RWPE1 (cell line): Measurements from ENCODE around the gene RAP1GAP2.

ENCODE experiments used
- CTCF ChIA-PET: fragments of 350-600 bp; sonication (Branson Sonifier 250); formaldehyde crosslinking; extraction: SDS; loops from one replicate; lab custom pipeline; 2021; lab: Yijun Ruan, JAX
- POLR2A ChIA-PET: fragments of 400-600 bp; formaldehyde crosslinking; extraction: SDS; loops from one replicate; lab custom pipeline; 2020; ENCODE audit warnings: antibody characterized with exemption; ENCODE audit not compliant: low non-redundant PET; lab: Yijun Ruan, JAX
- DNase-seq: peaks from one replicate; pipeline ENCODE4 v3.0.0; 2012; ENCODE audit warnings: low spot score
- H3K27ac ChIP-seq: fragments of 450-650 bp; 2 replicates; pipeline ENCODE4 v1.5.1; 2017
- TF ChIP-seq, protein P1 (sequence below): fragments of 450-650 bp; conservative IDR thresholded peaks from 2 replicates; pipeline ENCODE4 v1.5.1; 2017; ENCODE audit warnings: low read depth, mild to moderate bottlenecking

The RAP1GAP2 gene

DNA sequence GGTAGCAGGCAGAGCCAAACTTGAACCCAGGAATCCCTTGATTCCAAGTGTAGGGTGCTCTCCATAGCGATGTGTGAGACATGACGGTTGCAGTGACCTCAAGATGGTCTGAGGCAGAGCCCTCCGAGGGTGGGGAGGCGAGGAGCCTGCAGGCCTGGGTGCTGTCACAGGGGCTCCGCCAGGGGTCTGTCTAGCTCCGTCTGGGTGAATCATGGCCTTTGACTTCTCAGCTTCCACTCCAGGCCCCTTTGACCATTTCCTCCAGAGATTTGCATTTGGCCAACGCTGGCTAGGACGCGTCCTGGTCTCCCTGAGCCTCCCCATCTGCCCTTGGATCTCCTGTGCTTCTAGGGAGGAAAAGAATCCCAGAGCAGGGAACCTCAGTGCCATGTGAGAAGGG is 104.6 kb downstream of the RAP1GAP2 start:
- no peak for DNase-seq
- TF ChIP-seq, protein P1, sequence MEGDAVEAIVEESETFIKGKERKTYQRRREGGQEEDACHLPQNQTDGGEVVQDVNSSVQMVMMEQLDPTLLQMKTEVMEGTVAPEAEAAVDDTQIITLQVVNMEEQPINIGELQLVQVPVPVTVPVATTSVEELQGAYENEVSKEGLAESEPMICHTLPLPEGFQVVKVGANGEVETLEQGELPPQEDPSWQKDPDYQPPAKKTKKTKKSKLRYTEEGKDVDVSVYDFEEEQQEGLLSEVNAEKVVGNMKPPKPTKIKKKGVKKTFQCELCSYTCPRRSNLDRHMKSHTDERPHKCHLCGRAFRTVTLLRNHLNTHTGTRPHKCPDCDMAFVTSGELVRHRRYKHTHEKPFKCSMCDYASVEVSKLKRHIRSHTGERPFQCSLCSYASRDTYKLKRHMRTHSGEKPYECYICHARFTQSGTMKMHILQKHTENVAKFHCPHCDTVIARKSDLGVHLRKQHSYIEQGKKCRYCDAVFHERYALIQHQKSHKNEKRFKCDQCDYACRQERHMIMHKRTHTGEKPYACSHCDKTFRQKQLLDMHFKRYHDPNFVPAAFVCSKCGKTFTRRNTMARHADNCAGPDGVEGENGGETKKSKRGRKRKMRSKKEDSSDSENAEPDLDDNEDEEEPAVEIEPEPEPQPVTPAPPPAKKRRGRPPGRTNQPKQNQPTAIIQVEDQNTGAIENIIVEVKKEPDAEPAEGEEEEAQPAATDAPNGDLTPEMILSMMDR = no peak
- ChIA-PET CTCF (no interaction called here), POLR2A (no interaction called here)
- no peak overlapping the region for H3K27ac ChIP-seq

DNA sequence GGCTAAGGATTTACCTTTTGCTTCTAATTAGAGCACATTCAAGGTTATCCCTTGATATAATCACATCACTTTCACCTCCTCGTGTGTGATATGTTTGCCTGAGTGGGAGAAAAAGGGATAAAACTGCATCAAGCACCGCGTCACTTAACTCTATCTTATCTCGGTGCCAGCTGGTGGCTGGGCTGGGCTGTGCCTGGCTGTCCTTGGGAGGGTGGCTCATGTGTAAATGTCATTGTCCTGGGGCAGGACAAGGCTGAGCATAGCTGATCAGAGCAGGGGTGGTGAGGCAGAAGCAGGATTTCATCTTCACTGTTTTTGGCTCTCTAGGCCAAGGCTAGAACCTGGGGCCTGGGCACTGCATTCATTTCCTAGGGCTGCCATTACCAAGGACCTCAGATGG is 105.3 kb downstream of the RAP1GAP2 start:
- no peak overlapping the region for H3K27ac ChIP-seq
- POLR2A ChIA-PET = no interaction called here
- CTCF ChIA-PET = no interaction called here
- no peak for DNase-seq
- TF ChIP-seq, protein P1 = no peak

DNA sequence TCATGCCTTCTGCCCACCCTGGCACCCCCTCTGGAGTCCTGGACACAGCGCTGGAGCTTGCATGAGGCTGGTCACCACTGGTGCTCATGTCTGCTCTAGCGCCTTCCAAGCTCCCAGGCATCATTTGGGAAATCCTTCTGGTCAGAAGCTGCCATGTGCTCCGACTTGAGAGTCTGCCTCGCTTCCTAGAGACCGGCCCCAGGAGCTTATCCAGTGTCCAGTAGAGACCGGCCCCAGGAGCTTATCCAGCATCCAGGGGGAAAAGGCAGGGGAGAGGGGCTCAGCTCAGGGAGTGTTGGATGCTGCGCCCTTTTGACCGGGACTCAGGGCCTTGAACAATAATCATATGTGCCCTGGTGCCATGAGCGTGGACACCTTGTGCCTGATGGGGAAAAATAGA is 106.3 kb downstream of the RAP1GAP2 start:
- no peak overlapping the region for H3K27ac ChIP-seq
- TF ChIP-seq, protein P1 = no peak
- DNase-seq = no peak
- ChIA-PET CTCF (interaction anchor here (0.6 kb wide), 1 partner anchor 75 kb away, joined by 3 read pairs; no protein-coding TSS in a partner anchor), POLR2A (no interaction called here)

DNA sequence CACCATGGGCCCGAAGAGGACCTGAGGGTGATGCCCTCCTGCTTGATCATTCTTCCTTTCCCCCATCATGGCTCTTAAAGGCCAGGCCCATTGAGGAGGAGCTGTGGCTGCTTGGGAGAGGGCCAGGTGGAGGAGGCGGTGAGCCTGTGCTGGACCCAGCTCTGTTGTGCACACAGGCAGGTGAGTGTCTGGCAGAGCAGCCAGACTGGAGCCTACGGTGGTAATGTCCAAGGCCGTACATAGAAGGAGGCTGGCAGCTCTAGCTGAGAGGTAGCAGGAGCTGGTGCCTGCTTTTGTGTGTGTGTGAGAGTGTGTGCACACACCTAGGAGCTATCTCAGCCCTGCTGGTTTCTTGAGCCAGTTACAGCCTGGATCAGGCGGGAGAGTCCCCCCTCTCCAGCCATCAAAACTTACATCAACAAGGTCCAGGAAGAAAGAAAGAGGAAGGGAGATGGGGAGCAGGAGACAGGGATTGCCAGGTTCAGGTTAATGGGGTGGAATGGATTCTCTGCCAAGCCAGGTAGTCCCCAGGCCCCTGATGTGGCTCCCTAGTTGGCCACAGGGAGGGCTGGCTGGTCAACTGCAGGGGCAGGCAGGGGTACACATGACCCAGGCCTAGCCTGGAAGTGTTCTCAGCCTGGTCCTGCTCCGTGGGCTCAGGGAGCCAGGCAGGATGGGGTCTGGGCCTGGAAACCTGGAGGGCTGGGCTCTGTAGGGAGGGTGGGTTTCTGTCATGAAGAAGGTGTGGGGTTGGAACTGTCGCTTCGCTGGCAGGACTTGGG is 107.1 kb downstream of the RAP1GAP2 start:
- ChIA-PET POLR2A (no interaction called here), CTCF (interaction anchor here (0.6 kb wide), 1 partner anchor 75 kb away, joined by 3 read pairs; no protein-coding TSS in a partner anchor)

DNA sequence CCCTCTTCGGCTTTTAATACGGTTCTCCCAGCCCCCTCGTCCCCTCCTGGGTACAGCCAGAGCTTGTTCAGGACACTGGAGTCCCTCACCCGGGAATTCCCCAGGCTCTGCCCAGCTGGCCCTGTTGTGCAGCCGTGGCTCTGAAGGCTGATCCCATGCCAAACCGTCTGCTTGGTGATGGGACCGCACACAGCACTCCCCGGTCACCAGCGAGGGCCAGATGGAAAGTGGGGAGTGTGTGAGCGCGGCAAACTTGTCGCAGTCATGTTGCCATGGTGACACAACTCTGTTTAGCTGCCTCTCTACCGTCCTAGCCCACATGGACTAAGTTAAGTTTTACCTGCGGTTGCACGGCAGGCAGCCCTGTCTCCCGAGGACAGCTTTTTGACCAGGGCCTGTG is 107.9 kb downstream of the RAP1GAP2 start:
- H3K27ac ChIP-seq = no peak overlapping the region
- CTCF ChIA-PET = no interaction called here
- TF ChIP-seq, protein P1 = no peak
- no peak for DNase-seq
- POLR2A ChIA-PET = no interaction called here

More for the DNA sequence above, 107.1 kb downstream of the RAP1GAP2 start:
- peak overlapping the region; percentile 17; the same call in 1 of the 2 replicates for H3K27ac ChIP-seq
- TF ChIP-seq, protein P1 = no peak
- no peak for DNase-seq

DNA sequence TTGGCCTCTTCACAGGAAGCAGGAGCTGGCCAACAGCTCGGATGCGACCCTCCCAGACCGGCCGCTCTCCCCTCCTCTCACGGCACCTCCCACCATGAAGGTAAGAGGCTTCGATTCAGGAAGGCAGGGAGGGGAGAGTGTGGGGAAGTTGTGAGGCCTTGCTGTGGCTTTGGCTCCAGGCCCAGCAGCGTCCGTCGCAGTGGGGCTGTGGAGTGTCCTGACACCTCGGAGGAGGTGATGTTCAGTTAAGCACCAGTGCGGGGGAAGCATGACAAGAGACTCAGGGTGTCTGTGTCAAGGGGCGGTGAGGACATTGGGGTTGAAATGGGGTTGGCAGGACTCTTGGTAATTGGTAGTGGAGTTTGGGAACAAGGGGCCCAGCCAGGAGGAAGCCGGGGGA is 109.0 kb downstream of the RAP1GAP2 start:
- ChIA-PET POLR2A (no interaction called here), CTCF (interaction anchor here (0.6 kb wide), 1 partner anchor 119 kb away, joined by 5 read pairs; no protein-coding TSS in a partner anchor)
- DNase-seq = no peak
- H3K27ac ChIP-seq = no peak overlapping the region
- TF ChIP-seq, protein P1 = no peak
